Measurements from ENCODE around the gene CDCP1.

Gene CDCP1

GRCh38 chr3:45034612-45035252 lies 111.4 kb downstream of the CDCP1 start:
- Histone ChIP-seq H3K36me3 (ENCODE audit: control insufficient read depth in 2 of 2, insufficient read depth in 2 of 2, low read length in 2 of 2) (peaks cover 0 to 3% of the 10 kb centered on the region in 2 donors), H3K4me3 (ENCODE audit: low read length in 2 of 2) (no peak overlapping the region), H3K27ac (ENCODE audit: low read depth in 2 of 2, low read length in 2 of 2) (peak overlapping the region; percentile 33 to 50), H3K4me1 (ENCODE audit: control insufficient read depth in 2 of 2, insufficient read depth in 2 of 2, low read length in 2 of 2) (peaks cover 16 to 20% of the 10 kb centered on the region in 2 donors), H3K27me3 (ENCODE audit: control insufficient read depth in 2 of 2, insufficient read depth in 2 of 2, low read length in 2 of 2) (peaks cover 0 to 3% of the 10 kb centered on the region in 2 donors), H3K9me3 (ENCODE audit: control insufficient read depth in 2 of 2, low read length in 2 of 2) (no peaks in the 10 kb centered on the region), H3K9ac (ENCODE audit: low read depth in 1 of 2, low read length in 2 of 2) (no peak overlapping the region)

GRCh38 chr3:45033791-45034190 lies 112.4 kb downstream of the CDCP1 start:
- Histone ChIP-seq H3K9me3 (ENCODE audit: control insufficient read depth in 2 of 2, low read length in 2 of 2) (no peaks in the 10 kb centered on the region), H3K4me1 (ENCODE audit: control insufficient read depth in 2 of 2, insufficient read depth in 2 of 2, low read length in 2 of 2) (peaks cover 16 to 20% of the 10 kb centered on the region in 2 donors), H3K36me3 (ENCODE audit: control insufficient read depth in 2 of 2, insufficient read depth in 2 of 2, low read length in 2 of 2) (peaks cover 0 to 3% of the 10 kb centered on the region in 2 donors), H3K9ac (ENCODE audit: low read depth in 1 of 2, low read length in 2 of 2) (no peak overlapping the region), H3K27ac (ENCODE audit: low read depth in 2 of 2, low read length in 2 of 2) (no peak overlapping the region), H3K27me3 (ENCODE audit: control insufficient read depth in 2 of 2, insufficient read depth in 2 of 2, low read length in 2 of 2) (peaks cover 0 to 3% of the 10 kb centered on the region in 2 donors), H3K4me3 (ENCODE audit: low read length in 2 of 2) (no peak overlapping the region)
